Liver (tissue), 3 donors: Measurements from ENCODE around the gene DIDO1.

ENCODE experiments used
- GABPA ChIP-seq, 2 donors: IDR thresholded peaks in 1 of 2; conservative IDR thresholded peaks in 1 of 2; 2 replicates each; pipeline ENCODE4 v1.6.1; 2016; ENCODE audit warnings: antibody characterized with exemption in 2 of 2, mild to moderate bottlenecking in 1 of 2, moderate library complexity in 1 of 2
- RAD21 ChIP-seq, 2 donors: IDR thresholded peaks; 2 replicates each; pipeline ENCODE4 v1.6.1; 2016; ENCODE audit warnings: antibody characterized with exemption in 2 of 2, mild to moderate bottlenecking in 2 of 2
- TF ChIP-seq, protein P1 (sequence below): fragments of 150-350 bp; IDR thresholded peaks from 2 replicates; pipeline ENCODE4 v1.5.1; 2017; ENCODE audit warnings: improper control_type of control experiment, low read depth, low read length; ENCODE audit not compliant: missing input control
- TF ChIP-seq, protein P2 (sequence below): IDR thresholded peaks from 2 replicates; pipeline ENCODE4 v1.6.1; 2016; ENCODE audit warnings: antibody characterized with exemption, mild to moderate bottlenecking
- donor health status: healthy.
- donor health status: healthy.

DNA sequence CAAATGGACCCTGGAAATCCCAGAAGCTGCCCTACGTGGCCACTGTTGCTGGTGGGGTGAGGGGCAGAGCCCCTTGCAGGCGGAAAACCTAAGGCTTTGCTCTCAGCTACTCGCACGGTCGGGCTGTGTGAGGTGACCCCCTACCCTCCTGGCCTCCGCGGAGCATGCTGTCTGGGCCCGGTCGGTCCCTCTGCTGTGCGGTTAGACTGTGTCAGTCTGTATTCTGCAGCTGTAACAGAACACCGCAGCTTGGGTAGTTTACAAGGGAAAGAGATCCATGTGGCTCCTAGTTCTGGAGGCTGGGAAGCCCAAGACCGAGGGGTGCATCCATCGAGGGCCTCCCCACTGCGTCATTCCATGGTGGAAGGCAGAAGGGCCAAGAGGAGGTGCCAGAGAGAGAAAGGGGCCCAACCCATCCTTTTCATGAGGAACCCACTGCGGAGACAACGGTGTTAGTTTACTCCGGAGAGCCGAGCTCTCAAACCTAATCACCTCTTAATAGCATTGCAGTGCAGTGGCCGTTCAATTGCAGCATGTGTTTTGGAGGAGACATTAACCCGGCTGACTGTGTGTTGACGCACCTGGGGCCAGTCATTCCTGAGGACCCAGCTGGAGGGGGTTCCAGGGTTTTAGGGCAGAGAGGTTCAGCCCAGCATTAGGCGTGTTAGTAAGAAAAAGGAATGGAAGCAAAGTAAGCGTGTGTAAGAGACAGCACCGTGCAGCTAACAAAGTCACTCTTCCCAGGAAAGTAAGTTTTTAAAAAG is 91.2 kb downstream of the DIDO1 start:
- TF ChIP-seq, protein P1, sequence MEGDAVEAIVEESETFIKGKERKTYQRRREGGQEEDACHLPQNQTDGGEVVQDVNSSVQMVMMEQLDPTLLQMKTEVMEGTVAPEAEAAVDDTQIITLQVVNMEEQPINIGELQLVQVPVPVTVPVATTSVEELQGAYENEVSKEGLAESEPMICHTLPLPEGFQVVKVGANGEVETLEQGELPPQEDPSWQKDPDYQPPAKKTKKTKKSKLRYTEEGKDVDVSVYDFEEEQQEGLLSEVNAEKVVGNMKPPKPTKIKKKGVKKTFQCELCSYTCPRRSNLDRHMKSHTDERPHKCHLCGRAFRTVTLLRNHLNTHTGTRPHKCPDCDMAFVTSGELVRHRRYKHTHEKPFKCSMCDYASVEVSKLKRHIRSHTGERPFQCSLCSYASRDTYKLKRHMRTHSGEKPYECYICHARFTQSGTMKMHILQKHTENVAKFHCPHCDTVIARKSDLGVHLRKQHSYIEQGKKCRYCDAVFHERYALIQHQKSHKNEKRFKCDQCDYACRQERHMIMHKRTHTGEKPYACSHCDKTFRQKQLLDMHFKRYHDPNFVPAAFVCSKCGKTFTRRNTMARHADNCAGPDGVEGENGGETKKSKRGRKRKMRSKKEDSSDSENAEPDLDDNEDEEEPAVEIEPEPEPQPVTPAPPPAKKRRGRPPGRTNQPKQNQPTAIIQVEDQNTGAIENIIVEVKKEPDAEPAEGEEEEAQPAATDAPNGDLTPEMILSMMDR, result no peak
- TF ChIP-seq RAD21 (IDR thresholded peaks at IDR 0.05) (no peak), GABPA (IDR thresholded peaks at IDR 0.05 in 1 of 2, conservative IDR thresholded peaks at IDR 0.05 in 1 of 2) (no peak)
- TF ChIP-seq, protein P2, sequence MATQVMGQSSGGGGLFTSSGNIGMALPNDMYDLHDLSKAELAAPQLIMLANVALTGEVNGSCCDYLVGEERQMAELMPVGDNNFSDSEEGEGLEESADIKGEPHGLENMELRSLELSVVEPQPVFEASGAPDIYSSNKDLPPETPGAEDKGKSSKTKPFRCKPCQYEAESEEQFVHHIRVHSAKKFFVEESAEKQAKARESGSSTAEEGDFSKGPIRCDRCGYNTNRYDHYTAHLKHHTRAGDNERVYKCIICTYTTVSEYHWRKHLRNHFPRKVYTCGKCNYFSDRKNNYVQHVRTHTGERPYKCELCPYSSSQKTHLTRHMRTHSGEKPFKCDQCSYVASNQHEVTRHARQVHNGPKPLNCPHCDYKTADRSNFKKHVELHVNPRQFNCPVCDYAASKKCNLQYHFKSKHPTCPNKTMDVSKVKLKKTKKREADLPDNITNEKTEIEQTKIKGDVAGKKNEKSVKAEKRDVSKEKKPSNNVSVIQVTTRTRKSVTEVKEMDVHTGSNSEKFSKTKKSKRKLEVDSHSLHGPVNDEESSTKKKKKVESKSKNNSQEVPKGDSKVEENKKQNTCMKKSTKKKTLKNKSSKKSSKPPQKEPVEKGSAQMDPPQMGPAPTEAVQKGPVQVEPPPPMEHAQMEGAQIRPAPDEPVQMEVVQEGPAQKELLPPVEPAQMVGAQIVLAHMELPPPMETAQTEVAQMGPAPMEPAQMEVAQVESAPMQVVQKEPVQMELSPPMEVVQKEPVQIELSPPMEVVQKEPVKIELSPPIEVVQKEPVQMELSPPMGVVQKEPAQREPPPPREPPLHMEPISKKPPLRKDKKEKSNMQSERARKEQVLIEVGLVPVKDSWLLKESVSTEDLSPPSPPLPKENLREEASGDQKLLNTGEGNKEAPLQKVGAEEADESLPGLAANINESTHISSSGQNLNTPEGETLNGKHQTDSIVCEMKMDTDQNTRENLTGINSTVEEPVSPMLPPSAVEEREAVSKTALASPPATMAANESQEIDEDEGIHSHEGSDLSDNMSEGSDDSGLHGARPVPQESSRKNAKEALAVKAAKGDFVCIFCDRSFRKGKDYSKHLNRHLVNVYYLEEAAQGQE, result no peak
